Type B pancreatic cell (in vitro differentiated cells): ENCODE data around the gene DNPEP. TPM values are rescaled to one million over a fixed set of nuclear protein-coding genes. Genes with fewer than 3 reads are reported as not detected.
A peak's percentile ranks its signal among the peaks of the same experiment; 100 is the strongest.

Experiments
- DNase-seq: peaks from one replicate; pipeline ENCODE4 v3.0.0; 2021; ENCODE audit warnings: mixed read lengths; ENCODE audit not compliant: unreplicated experiment; ENCODE audit errors: extremely low spot score
- H3K27ac Mint-ChIP-seq: 2 replicates; pipeline ENCODE4 v1.8.0; 2021; ENCODE audit warnings: mild to moderate bottlenecking, mixed read lengths
- H3K27me3 Mint-ChIP-seq: 2 replicates; pipeline ENCODE4 v1.8.0; 2021; ENCODE audit warnings: mixed read lengths
- H3K36me3 Mint-ChIP-seq: 2 replicates; pipeline ENCODE4 v1.8.0; 2021; ENCODE audit warnings: mixed read lengths
- H3K4me1 Mint-ChIP-seq: one replicate; pipeline ENCODE4 v1.8.0; 2021; ENCODE audit warnings: mixed read lengths; ENCODE audit not compliant: unreplicated experiment
- H3K4me3 Mint-ChIP-seq: 2 replicates; pipeline ENCODE4 v1.8.0; 2021; ENCODE audit warnings: mild to moderate bottlenecking, mixed read lengths
- H3K9me3 Mint-ChIP-seq: 2 replicates; pipeline ENCODE4 v1.8.0; 2021; ENCODE audit warnings: mixed read lengths
- total RNA-seq: library from RNA; stranded (reverse); gene quantifications from 2 replicates; pipeline ENCODE4 v1.2.1, GENCODE V29; 2021; ENCODE audit warnings: low replicate concordance
- TF ChIP-seq, protein P1 (sequence below): fragments of 200-600 bp; sonication (generic); conservative IDR thresholded peaks from 2 replicates; pipeline ENCODE4 v1.5.0; 2021; ENCODE audit warnings: antibody characterized with exemption, mild to moderate bottlenecking

DNPEP gene
- total RNA-seq, 1 donor from 2014 or later: 54.1 TPM

DNA sequence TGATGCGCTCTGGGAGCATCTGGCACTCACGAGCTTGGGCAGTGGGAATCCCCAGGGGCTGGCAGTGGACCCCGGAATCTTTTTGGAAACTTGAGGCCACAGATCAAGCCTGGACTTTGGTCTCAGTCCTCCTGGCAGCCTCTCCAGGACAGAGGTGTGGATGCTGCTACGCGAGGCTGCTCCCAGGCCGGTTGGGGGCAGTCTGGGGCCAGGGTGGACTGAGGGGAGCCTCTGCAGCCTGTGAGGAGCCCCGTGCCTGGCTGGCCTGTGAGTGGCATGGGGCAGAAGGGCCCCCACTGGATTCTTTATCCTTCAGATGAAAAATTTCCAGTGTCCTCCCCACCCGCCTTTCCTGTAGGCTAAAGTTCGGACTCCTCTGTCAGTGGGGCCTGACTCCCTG, 17.7 kb upstream of the DNPEP start:
- Mint-ChIP-seq H3K4me3 (no peak overlapping the region), H3K36me3 (no peaks in the 10 kb centered on the region), H3K27ac (no peak overlapping the region), H3K27me3 (peaks cover 17% of the 10 kb centered on the region), H3K4me1 (peaks cover 39% of the 10 kb centered on the region), H3K9me3 (no peaks in the 10 kb centered on the region)
- no peak for DNase-seq
- TF ChIP-seq, protein P1, sequence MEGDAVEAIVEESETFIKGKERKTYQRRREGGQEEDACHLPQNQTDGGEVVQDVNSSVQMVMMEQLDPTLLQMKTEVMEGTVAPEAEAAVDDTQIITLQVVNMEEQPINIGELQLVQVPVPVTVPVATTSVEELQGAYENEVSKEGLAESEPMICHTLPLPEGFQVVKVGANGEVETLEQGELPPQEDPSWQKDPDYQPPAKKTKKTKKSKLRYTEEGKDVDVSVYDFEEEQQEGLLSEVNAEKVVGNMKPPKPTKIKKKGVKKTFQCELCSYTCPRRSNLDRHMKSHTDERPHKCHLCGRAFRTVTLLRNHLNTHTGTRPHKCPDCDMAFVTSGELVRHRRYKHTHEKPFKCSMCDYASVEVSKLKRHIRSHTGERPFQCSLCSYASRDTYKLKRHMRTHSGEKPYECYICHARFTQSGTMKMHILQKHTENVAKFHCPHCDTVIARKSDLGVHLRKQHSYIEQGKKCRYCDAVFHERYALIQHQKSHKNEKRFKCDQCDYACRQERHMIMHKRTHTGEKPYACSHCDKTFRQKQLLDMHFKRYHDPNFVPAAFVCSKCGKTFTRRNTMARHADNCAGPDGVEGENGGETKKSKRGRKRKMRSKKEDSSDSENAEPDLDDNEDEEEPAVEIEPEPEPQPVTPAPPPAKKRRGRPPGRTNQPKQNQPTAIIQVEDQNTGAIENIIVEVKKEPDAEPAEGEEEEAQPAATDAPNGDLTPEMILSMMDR: no peak

DNA sequence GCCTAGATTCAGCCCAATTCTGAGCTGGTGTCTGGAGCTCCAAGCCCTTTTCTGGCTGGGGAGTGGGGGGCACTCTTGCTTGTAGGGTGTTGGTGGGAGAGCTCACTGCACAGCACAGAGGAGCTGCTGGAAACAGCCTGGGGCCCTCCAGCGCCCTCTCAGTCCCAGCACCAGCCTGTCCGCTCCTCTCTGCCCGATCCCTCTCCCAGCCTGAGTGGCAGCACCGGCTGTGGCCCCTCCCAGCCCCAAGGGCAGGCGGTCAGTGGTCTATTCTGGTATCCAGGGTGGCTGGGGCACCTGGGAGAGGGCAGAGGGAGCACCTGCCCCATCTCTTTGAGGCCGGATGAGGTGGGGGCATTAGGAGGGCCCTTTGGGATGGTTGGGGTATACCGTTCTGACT, 17.2 kb upstream of the DNPEP start:
- H3K36me3 Mint-ChIP-seq: no peaks in the 10 kb centered on the region
- H3K9me3 Mint-ChIP-seq: no peaks in the 10 kb centered on the region
- H3K4me1 Mint-ChIP-seq: peaks cover 44% of the 10 kb centered on the region
- no peak overlapping the region for H3K4me3 Mint-ChIP-seq
- H3K27me3 Mint-ChIP-seq: peaks cover 17% of the 10 kb centered on the region
- TF ChIP-seq, protein P1: no peak
- DNase-seq: no peak
- H3K27ac Mint-ChIP-seq: no peak overlapping the region

DNA sequence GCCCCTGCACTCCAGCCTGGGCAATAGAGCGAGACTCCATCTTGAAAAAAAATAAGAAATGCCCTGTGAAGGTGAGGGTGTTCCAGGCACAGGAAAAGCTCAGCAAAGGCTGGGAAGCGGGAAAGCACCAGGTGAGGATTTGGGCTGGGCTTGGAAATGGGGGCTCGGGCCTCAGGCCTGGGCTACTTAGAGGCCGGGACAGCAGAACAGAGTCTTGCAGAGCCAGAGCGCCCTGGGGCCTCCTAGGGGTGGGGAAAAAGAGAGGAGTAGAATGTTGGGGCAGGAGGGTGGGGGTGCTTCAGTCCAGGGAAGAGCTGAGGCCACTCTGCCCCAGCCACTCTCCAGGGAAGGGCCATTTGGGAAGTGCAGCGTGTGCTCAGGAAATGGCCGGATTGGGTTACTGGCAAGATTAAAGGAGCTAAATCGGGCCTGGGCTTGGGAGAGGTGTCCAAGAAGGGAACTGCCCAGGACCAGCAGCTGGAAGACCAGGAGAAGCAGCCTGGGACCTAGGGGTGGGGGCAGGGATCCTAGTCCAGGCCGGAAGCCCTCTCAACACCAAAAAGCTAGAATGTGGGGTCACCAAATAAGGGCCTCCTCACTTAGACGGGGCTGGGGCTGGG, 16.7 kb upstream of the DNPEP start:
- DNase-seq: no peak
- Mint-ChIP-seq H3K4me1 (peaks cover 48% of the 10 kb centered on the region), H3K36me3 (no peaks in the 10 kb centered on the region), H3K27ac (no peak overlapping the region), H3K27me3 (peaks cover 12% of the 10 kb centered on the region), H3K9me3 (no peaks in the 10 kb centered on the region), H3K4me3 (no peak overlapping the region)
- TF ChIP-seq, protein P1: no peak

DNA sequence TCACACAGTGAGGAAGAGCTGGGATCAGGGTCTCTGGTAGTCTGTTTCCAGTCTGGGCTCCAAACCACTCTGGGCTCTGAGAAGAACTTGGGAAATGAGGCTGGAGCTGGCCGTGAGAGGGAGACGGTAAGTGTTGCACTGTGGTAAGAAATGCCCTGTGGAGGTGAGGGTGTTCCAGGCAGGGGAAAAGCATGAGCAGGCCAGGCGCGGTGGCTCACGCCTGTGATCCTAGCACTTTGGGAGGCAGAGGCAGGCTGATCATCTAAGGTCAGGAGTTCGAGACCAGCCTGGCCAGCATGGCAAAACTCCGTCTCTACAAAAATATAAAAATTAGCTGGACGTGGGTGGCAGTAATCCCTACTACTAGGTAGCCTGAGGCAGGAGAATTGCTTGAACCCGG, 16.1 kb upstream of the DNPEP start:
- Mint-ChIP-seq H3K27ac (no peak overlapping the region), H3K36me3 (no peaks in the 10 kb centered on the region), H3K9me3 (no peaks in the 10 kb centered on the region)

DNA sequence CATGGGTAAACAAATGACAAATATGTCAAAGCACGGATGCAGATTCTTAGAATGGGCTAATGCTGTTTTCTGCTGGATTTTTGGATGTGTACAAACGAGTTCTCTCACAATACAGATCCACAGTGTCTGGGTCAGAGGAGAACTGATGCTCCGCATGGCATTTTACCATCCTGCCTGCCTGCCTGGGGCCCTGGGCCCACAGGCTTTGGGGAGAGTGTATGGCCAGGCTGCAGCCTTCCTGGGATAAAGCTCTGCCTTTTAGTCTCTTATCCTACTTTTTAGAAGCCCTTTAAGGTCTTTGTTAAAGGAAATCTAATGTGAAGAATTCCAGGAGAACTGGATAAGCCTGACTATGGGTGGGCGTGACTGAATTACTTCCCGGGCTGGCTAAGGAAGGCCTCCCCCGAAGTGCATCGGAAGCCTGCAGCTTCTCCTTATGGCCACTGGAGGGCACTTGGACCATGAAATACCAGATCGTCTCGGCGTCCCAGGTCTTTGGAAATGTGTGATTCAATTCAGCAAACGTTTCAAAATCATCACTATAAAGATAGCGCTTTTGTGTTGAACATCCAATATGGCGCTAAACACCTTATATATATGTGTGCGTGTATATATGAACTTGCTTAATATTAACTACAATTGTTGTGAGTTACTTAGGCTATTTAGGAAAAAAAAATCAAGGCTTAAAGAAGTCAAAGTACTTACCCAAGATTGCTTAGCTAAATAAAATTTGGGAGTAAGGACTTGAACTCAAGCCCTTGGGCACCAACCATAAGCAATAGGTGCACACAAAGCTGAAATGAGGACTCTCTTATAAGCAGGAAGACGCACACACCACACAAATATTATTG, 15.2 kb upstream of the DNPEP start:
- Mint-ChIP-seq H3K36me3 (no peaks in the 10 kb centered on the region), H3K9me3 (no peaks in the 10 kb centered on the region), H3K27ac (peak overlapping the region; percentile 55), H3K4me1 (peaks cover 52% of the 10 kb centered on the region), H3K4me3 (no peak overlapping the region), H3K27me3 (peaks cover 9% of the 10 kb centered on the region)
- TF ChIP-seq, protein P1: peak; percentile 96
- no peak for DNase-seq

More for the DNA sequence above, 16.1 kb upstream of the DNPEP start:
- H3K4me1 Mint-ChIP-seq: peaks cover 53% of the 10 kb centered on the region
- no peak overlapping the region for H3K4me3 Mint-ChIP-seq
- peaks cover 12% of the 10 kb centered on the region for H3K27me3 Mint-ChIP-seq
- TF ChIP-seq, protein P1: no peak
- DNase-seq: no peak
